ENCODE data around the gene NEK2. TPM values are rescaled to one million over a fixed set of nuclear protein-coding genes. Genes with fewer than 3 reads are reported as not detected.
A peak's percentile ranks its signal among the peaks of the same experiment; 100 is the strongest.

NEK2 gene
- total RNA-seq, 1 experiment from 2014 or later: 17.6 TPM

GRCh38 chr1:211639475-211640300 is 35.7 kb downstream of the NEK2 start:
- no peak overlapping the region for H3T11ph ChIP-seq (ENCODE audit: low read length)
- H3K79me2 ChIP-seq (ENCODE audit: insufficient read depth, low read length): no peaks in the 10 kb centered on the region
- no peak overlapping the region for H2BK120ac ChIP-seq (ENCODE audit: low read depth, low read length, poor library complexity, severe bottlenecking)
- H4K8ac ChIP-seq (replicated peaks; ENCODE audit: insufficient read length, low read depth, low read length): no peak overlapping the region
- H3K9ac ChIP-seq (ENCODE audit: extremely low read depth, insufficient read length, low read length): no peak overlapping the region
- no peak overlapping the region for H3K4ac ChIP-seq (ENCODE audit: low read depth, low read length)
- H4K20me1 ChIP-seq (ENCODE audit: control insufficient read depth, insufficient read depth, insufficient read length): no peaks in the 10 kb centered on the region
- no peaks in the 10 kb centered on the region for H3K9me3 ChIP-seq (ENCODE audit: control insufficient read depth, low read depth, low read length)
- H2AK5ac ChIP-seq (ENCODE audit: insufficient read length, low read length): no peak overlapping the region
- H3K4me3 Mint-ChIP-seq: no peak overlapping the region
- H3K36me3 Mint-ChIP-seq (ENCODE audit: insufficient read depth in 1 of 3, low read depth in 3 of 3): no peaks in the 10 kb centered on the region
- no peak overlapping the region for H3K56ac ChIP-seq (ENCODE audit: insufficient read length, low read depth, low read length)
- H3K27ac Mint-ChIP-seq: peak overlapping the region in 1 of 3 experiments; percentile 36; a peak in 1 of 7 replicates
- H3K27me3 ChIP-seq (ENCODE audit: insufficient read depth, low read length): no peaks in the 10 kb centered on the region
- no peak overlapping the region for H3K23ac ChIP-seq (ENCODE audit: insufficient read length, low read depth, low read length)
- no peaks in the 10 kb centered on the region; the same call in 1 of the 2 replicates for H3K27me3 Mint-ChIP-seq (ENCODE audit: low read depth)
- H3K4me1 ChIP-seq (ENCODE audit: insufficient read depth, low read length): no peaks in the 10 kb centered on the region
- TF ChIP-seq CTCF (conservative IDR thresholded peaks at IDR 0.05): no peak
- H3K9me3 Mint-ChIP-seq: no peaks in the 10 kb centered on the region
- H3K4me2 ChIP-seq (ENCODE audit: insufficient read depth, insufficient read length, low read length): no peak overlapping the region
- peaks cover 12 to 17% of the 10 kb centered on the region in 2 experiments for H3K4me1 Mint-ChIP-seq
- no peak overlapping the region for H2AFZ ChIP-seq (ENCODE audit: low read length)
- no peak overlapping the region for H2BK12ac ChIP-seq (ENCODE audit: insufficient read length, low read depth, low read length)
- H2BK20ac ChIP-seq (ENCODE audit: low read depth, low read length, poor library complexity, severe bottlenecking): no peak overlapping the region
- H3K79me1 ChIP-seq (ENCODE audit: insufficient read depth, low read depth, low read length, poor library complexity, severe bottlenecking): no peaks in the 10 kb centered on the region
- DNase-seq: no peak
- no peak overlapping the region for H3K18ac ChIP-seq (ENCODE audit: insufficient read length, low read depth, low read length)
- H3K14ac ChIP-seq (ENCODE audit: insufficient read depth, low read length): no peak overlapping the region
- no peak overlapping the region for H2BK5ac ChIP-seq (ENCODE audit: insufficient read length, low read length)
- no peaks in the 10 kb centered on the region for H3K23me2 ChIP-seq (ENCODE audit: insufficient read length, low read depth, low read length, poor library complexity, severe bottlenecking)
- no CpG with 5 or more reads among the region's 13 CpGs for WGBS (ENCODE audit: extremely low coverage, insufficient read length, low lambda C conversion rate)
- no peak overlapping the region for H4K5ac ChIP-seq (ENCODE audit: insufficient read length, low read depth, low read length)
- no peak overlapping the region for H2BK15ac ChIP-seq (ENCODE audit: low read depth, low read length)
- H4K91ac ChIP-seq (ENCODE audit: insufficient read length, low read depth, low read length): no peak overlapping the region
- H3K27ac ChIP-seq (ENCODE audit: insufficient read length, low read depth, low read length): no peak overlapping the region
